Measurements from ENCODE around the gene PDGFRB. TPM values are rescaled to one million over a fixed set of nuclear protein-coding genes. Genes with fewer than 3 reads are reported as not detected.

The PDGFRB gene
- polyA plus RNA-seq, 4 donors = 130 to 148 (median 143) TPM

DNA sequence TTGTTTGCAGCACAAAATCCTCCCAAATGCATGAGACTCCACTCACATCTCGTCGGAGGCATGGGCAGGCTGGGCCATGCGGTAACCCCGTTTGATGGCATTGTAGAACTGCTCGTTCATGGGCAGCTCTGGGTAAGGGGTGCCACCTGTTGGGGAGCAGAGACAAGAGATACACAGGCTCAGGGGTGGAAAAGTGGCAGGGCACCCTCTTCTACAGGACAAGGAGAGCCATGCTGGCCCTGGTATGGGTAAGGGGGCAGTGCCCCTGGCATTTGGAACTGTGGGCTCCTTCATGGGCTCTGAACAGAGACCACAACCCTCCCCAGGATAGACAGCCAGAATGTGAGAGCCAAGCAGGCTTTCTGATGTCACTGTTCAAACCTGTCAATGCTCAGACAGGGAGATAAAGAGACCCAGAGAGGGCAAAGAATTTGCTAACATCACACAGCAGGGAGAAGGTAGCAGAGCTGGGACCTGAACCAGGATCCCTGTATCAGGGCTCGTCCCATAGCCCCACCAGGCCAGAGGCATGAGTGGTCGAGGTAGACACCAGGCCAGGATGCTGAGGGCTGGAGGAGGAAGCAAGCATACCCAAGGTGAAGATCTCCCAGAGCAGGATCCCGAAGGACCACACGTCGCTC lies 36.1 kb downstream of the PDGFRB start:
- no peak for DNase-seq (ENCODE audit: low read depth in 4 of 4, low spot score in 2 of 4)

DNA sequence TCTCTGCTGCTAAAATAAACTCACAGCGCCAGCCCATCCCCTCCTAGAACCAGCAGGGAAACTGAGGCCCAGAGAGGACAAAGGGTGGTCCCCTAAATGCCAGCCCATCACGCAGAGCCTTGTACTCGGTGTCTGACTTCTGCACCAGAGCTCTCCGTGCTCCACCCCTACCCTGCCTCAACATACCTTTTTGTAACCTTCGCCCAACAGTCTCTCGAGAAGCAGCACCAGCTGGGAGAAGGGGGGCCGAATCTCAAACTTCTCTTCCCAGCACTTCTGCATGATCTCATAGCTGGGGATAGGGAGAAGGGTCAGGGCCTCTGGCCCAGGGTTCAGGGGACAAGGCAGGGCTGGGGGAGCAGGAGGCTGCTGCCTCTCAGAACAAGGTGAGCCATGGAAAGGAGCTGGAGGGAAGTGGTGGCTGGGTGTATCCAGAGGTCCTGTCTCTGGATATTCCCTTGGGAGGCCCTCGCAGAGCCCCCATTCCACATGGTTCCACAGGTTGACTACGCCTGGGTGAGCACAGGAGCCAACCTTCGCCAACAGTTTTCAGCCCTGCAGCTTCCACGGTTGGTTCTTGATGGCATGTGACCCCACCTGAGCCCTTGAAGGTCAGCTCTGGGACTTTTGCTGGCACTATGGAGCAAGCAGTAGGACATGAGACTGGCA lies 37.0 kb downstream of the PDGFRB start:
- DNase-seq (ENCODE audit: low read depth in 4 of 4, low spot score in 2 of 4) = no peak

DNA sequence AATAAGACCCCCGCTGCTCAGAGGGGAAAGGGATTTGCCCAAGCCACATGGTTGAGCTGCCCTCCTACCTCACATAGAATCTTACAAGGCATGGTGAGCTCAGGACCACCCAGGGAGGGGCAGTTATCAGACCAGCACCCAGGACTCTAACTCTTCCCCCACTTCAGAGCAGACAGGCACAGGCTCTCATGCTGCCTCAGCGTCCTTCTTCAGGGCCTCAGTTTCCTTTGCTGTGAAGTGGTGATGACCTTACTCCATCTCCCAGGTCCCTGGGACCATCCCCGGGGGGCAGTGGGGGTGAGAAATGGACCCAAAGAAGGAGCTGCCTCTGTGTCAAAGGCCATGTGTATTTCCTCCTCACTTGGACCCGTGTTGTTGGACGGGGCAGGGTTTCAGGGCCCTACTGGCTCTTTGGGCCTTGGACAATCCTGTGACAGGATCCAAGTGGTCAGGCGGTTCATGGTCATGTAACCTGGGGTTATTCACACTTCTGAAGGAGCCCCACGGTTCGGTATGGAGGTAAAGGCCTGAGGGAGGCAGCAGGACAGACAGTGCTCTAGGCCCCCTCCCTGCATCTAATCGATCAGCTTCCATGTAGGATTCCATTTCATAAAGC lies 37.6 kb downstream of the PDGFRB start:
- no peak for DNase-seq (ENCODE audit: low read depth in 4 of 4, low spot score in 2 of 4)

DNA sequence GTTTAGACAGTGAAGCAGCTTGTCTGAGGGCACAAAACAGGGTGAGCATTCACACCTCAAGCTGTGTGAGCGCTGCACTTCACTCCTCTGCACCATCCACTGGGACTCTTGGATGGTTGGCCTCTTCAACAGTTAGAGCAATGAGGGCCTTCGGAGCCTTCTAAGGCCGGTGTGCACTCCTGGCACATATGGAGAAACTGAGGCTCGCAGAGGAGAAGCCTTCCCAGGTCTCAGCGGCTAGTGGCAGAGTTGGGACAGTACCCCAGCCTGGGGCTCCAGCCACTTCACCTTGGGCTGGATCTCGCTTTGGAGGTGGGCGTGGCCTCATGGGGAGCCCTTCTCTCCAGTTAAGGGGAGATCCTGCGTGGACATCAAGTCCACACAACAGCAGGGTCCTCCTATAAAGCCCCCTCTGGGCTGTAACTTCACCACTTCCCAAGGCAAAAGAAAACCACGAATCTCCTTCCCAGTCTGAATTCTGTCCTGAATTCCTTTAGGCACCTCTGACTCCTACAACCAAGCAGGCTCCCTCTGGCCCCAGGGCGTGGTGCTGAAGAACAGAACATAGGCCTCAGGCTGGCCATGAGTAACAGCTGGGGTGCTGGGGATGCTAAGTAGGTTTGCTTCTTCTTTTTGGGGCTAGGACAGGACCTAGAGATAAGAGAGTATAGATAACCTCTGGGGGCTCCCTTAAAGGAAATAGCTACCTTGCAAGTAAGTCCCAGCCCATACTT lies 38.8 kb downstream of the PDGFRB start:
- DNase-seq (ENCODE audit: low read depth in 4 of 4, low spot score in 2 of 4) = no peak

DNA sequence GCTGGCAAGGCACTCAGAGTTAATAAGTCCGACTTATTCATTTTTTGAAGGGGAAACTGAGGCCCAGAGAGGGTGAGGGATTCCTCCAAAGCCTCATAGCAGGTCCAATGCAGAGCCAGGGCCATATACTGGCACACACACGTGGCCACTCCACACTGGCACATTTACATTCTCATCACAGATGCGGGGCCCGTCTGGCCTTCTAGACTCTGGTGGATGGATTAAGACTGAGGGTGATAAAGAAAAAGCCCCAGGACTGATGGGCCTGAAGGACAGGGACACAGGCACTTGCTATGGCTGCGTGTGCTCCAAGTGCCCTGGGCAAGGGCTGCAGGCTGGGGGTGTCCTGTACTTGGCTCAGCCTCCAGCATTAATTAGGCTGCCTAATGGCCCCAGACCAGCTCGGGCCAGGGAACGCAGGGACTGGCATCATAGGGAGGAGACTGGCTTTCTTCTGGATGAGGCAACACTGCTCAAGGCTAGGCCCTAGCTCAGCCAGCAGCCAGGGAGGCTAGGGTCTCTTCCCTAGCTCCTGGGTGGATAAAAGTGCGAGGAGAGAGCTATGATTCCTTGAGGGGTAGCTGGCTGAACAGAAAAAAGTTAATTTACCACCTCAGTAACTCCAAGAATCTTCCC lies 40.8 kb downstream of the PDGFRB start:
- DNase-seq (ENCODE audit: low read depth in 4 of 4, low spot score in 2 of 4) = no peak

DNA sequence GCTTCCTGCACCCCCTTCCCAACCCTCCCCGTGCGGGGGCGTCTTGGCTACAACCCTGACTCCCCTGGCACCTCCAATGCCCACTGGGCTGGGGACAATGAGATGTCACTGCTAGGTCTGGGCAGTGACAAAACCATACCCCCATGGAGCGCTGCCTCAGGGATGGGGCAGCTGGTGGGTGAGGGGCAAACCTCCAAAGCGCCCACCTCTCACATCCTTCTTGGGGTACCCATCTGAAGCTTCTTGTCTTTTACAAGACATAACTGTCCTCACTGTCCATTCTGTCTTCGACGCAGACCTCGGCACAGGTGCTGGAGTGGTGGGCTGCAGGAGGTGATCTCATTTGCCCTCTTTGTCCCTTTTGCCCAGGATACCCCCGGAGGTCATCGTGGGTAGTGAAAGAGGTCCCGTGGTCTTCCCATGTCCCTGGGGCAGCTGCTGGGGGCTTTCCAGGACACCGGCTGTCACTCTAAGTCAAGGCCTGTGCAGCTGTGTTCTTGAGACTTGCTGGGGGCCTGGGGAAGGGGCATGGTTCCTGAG lies 41.5 kb downstream of the PDGFRB start:
- DNase-seq (ENCODE audit: low read depth in 4 of 4, low spot score in 2 of 4) = no peak

DNA sequence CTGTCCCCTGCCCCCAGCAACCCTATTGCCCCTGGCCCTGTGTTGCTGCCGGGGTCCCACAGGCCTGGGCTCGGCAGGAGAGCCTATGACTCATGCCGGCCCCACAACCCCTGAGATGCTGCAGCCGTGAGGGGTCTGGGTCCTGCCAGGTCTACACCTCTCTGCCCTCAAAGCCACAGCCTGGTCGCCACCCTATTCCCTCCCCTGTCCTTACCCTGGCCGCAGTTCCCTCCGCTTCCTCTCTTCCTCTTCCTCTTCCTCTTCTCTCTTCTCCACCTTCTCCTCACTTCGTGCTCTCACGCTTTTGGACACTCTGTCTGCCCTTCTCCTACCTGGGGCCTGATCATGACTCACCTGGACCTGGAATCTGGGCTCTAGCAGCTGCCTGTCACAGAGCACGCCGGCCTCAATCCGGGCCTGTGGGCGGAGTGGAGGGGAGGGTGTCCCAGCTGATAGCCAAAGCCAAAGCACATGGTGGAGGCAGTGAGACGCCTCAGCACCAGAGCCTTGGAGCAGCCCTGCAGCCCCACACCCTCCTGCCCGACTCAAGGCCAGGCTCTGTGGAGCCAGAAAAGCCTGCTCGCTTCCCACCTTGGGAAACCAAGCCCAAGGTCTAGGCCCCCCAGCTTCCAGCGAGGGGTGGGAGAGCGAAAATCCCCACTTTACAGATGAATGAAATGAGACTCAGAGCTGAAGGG lies 42.4 kb downstream of the PDGFRB start:
- no peak for DNase-seq (ENCODE audit: low read depth in 4 of 4, low spot score in 2 of 4)

DNA sequence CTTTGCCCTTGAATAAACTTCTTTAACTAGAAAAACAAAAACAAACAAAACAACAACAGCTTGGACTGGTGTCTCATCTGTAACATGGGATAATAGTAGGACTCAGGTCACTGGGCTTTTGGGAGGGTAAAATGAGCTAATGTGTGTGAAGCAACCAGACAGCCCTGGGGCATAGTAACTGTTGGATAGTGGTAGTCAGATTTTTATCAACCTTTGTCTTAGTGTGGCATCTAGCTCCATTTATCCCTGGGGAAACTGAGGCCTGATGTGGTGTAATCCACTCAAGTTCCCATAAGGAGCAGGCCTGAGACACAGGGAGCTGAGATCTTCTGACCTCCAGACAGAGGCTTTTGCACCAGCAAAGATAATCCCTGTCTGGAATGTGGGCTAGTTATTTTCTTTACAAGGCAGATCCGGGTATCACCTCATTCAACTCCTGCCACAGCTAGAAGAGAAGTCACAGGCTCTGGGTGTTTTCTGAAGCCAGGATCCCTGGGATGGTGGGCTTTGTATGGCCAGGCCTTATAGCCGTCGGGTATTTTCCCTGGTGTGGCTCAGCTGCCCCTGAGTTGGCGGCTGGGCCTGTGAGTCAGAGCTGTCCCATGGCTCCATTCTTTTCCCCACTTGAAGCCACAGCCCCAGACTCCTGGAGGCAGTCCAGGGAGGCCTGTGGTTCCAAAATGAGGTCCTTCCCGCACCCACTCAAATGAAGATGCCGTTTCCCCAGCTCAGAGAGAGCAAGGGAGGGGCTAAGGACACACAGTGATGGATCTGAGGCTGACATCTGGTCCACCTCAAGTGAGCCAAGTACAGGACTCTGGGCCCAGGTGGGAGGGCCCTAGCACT lies 43.2 kb downstream of the PDGFRB start:
- no peak for DNase-seq (ENCODE audit: low read depth in 4 of 4, low spot score in 2 of 4)

DNA sequence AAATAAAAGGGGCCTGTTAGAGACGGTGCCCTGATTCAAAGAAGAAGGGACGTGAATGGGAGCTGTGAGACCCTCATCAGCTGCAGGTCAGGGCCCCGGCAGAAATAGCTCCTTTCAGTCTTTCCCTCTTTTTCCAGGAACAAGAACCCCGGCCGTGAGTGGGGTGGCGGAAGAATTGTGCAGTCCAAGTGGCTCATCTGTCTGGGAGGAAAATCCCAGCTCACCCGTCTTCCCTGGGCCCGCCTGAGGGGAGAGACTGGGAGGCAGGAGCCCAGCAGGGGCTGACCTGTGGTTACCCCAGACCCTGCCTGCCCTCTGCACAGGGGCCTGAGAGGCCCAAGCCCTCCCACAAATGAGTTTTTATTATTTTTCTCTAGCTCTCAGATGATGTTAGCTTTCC lies 44.5 kb downstream of the PDGFRB start:
- DNase-seq (ENCODE audit: low read depth in 4 of 4, low spot score in 2 of 4) = no peak

DNA sequence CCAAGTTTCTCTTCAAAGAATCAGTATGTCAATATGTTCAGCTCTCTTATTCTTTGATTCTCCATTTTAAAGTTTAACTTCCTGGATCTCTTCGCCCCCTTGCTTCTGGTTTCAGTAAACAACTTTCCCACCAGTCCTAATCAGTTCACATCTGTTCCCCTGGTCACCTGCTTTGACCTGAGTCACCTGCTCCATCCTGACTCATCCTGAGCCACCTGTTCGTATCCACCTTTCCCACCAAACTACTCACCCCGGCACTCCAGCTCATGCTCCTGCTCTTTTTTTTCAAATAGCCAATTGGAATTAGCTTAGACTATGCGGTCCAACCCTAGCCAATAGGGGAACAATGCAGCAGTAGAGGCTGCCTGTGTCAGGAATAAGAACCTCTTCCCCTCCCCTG lies 45.7 kb downstream of the PDGFRB start:
- no peak for DNase-seq (ENCODE audit: low read depth in 4 of 4, low spot score in 2 of 4)

DNA sequence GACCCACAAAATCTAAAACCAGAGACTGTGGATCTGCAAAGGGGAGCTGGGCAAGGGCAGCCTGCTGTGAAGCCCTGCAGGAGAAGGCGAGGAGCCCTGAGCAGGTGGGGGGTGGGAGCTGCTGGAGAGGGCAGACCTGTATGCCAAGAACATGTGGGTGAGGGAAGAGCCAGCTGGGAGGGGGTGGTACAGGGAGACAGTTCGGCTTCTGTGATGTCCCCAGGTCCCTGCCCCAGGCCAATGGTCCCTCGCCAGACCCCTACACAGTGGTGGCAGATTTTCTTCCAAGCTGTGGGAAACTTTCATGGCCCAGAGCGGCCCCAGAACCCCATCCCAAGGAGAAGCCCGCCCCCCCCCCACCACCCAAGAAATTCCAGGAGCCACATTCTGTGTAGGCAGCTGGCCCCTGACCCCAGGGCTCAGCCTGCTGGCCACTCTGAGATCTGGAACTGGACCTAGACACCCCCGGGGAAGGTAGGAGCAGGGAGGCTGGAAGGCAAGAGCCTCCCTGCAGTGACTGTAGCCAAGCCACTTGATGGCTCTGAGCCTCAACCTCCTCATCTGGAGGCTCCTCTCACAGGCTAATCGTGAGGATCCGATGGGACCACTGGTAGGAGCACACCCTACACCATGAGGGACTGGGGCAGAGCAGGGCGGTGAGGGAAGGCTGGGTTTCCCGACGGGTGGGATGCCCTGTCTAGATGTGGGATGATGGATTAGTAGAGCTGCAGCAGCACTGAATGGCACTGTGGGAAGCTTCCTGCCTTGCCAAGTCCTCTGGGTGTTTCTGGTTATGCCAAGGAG lies 46.7 kb downstream of the PDGFRB start:
- no peak for DNase-seq (ENCODE audit: low read depth in 4 of 4, low spot score in 2 of 4)

DNA sequence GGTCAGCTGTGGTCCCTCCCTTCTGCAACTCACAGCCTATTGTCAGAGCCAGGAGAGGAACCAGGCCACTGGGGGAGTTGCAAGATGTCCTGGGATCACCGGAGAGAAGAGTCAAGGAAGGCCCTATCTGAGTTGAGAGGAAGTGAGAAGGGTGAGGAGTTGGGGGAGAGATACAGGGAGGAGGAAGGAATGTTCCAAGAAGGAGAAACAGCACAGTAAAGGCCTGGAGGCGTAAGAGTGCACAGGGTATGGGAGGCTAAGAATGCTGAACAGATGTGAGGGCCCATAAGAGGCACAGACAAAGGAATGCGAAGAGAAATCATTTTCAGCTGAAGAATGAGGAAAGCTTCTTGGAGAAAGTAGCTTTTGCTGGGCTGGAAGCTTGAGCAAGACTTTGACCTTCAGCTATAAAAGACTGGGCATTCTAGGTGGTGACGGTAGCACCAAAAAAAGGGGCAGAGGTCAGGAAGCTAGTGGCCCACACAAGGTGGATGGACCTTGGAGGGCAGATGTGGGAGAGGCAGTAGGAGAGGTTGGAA lies 47.7 kb downstream of the PDGFRB start:
- DNase-seq (ENCODE audit: low read depth in 4 of 4, low spot score in 2 of 4) = no peak

DNA sequence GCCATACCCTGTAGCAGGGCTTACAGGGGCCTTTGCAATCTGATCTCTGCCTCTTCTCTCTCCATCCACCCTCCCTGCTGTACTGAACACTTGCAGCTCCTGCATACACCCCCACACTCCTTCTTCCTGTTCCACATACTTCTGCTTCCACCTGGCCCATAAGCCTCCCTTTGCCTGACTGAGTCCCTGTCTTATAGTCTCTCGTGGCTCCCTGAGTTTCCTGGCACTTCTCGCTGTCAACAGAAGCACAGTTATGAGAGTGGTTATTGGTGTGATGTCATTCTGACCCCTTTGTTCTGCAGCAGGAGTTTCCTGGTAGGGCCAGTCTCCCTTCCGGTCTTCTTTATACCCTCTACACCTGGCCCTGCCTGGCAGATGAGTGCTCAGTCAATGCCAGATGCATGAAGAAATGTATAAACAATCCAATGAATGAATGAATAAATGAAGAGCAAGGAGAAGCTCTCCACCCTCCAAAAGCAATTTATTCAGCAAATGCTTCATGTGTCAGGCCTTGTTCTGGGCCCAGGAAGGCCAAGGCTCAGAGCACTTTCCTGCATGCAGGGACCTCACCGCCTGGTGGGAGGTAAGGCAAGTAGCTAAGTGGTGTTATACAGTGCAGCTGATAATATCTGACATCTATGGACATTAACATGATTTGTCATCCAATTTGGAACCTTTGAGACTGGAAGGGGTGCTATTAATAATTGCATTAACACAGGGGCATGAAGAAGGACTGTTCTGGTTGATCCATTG lies 48.8 kb downstream of the PDGFRB start:
- no peak for DNase-seq (ENCODE audit: low read depth in 4 of 4, low spot score in 2 of 4)

DNA sequence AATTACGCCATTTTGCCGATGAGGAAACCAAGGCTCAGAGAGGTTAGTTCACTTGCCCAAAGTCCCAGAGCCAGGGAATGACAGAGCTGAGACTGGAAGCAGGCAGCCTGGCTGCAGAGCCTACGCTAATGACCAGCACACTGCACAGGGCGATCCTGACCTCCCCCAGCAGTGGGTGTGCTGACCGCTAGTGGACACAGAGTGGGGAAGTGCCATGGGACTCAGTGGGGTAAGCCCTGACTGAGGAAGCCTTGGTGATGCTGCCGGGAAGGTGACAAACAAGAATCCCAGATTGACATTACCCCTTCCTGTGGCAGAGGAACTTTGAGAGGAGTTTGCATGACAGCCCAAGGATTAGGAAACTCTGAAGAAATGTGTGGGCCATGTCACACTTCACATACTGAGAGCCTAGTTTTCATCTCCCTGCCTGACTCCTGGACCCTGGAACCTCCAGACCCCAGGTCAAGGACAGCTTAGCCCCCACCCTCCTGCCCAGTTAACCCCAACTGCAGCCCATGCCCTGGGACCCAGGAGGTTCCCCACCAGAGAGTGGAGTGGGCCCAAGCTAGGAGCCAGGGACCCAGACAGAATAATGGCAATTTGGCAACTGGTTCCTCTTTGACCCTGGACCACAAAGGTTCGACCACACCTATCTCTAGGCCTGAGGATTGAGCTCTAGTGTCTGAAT lies 49.6 kb downstream of the PDGFRB start:
- no peak for DNase-seq (ENCODE audit: low read depth in 4 of 4, low spot score in 2 of 4)

DNA sequence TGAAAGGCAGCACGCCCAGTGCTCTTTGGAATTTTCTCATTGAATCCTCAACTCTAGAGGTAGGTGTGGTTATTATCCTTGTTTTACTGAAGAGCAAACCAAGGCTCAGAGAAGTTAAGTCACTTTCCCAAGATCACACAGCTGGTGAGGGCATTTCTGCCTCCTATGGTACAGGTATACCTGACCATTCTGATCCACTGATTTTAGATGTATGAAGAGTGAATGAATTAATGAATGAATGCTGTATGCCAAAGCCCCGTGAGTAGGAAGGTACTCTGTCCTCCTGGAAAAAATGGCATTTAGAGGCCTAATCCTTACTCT lies 51.1 kb downstream of the PDGFRB start:
- DNase-seq (ENCODE audit: low read depth in 4 of 4, low spot score in 2 of 4) = no peak

DNA sequence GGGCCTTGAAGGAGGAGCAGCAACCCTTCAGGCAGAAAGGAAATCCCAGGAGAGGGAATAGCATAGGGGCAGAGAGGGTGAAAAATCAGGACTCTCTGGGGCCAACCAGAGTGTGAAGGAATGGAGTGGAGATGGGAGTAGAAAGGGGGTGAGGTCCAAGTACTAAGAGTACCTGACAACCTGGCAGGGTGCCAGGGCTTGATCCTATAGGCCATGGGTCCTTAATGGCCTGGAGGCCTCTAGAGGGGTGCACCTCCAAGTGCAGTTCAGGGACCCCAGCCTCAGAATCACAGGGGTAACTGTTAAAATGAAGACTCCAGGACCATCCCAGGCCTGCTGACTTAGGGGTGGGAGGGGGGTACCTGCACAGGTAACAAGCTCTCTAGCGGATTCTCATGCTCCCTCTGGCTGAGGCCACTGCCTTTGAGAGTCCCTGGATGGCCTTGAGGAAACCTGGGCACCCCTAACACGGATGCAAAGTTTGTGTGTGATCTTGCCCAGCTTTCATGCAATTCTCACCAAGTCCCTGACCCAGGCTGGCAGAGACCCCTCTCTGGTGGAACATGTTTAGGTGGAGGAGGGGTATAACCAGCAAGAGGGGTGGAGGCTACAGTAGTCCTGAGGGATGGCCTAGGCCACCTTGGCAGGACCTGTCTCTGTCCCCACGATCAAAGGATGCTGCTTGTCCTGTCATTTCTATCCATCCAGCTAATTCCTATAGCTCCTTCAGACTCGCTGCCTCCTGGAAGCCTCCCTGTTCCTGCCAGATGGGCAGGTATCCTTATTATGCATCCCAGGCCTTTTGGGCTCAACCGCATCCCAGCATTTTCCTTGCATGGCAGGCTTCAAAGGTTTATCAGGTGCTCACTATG lies 51.7 kb downstream of the PDGFRB start:
- no peak for DNase-seq (ENCODE audit: low read depth in 4 of 4, low spot score in 2 of 4)

Data from left renal cortex interstitium (tissue), 4 donors.